ENCODE measurements around the gene FAM222A. TPM values are rescaled to one million over a fixed set of nuclear protein-coding genes. Genes with fewer than 3 reads are reported as not detected.

Gene FAM222A
- total and polyA plus RNA-seq, 2 of the 8 experiments (the other 6 are each of a cell fraction or from before 2014, with no cell fraction given), result 0.94 to 1.1 TPM

DNA sequence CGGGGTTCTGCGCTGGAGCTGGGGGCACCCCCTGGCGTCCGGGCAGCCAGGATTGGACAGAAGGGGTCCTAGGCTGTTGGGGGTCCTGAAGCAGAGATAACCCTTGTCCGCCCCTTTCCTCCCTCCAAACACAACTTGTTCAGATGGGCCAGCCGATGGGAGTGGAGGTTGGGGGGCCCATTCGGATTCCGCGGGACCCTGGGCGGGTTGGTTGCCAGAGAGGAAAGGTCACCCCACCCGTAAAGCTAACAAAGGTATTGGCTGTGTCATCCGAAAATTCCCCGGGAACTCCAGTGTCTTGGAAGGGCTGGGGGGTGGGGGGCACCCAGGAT, 1.3 kb downstream of the FAM222A start (continued):
- TF ChIP-seq CTBP2 (IDR thresholded peaks at IDR 0.05; ENCODE audit: borderline replicate concordance, insufficient read depth, insufficient read length, low read length) (no peak), SP2 (IDR thresholded peaks at IDR 0.05; ENCODE audit: low read length) (no peak), RBBP5 (IDR thresholded peaks at IDR 0.05; ENCODE audit: borderline replicate concordance, low read depth, low read length) (no peak), RFX5 (IDR thresholded peaks at IDR 0.05; ENCODE audit: borderline replicate concordance, low read depth, low read length) (no peak), TBP (IDR thresholded peaks at IDR 0.05; ENCODE audit: low read depth, low read length) (no peak), SIN3A (conservative IDR thresholded peaks at IDR 0.05 in 1 of 2, IDR thresholded peaks at IDR 0.05 in 1 of 2; ENCODE audit: low read depth in 1 of 2, low read length in 2 of 2) (no peak), HDAC6 (IDR thresholded peaks at IDR 0.05; ENCODE audit: low read depth, low read length) (no peak), SIX5 (IDR thresholded peaks at IDR 0.05; ENCODE audit: low read depth, low read length) (no peak)
